GM18951 (cell line): ENCODE results near the gene TCF4.

Source experiments
- POLR2A ChIP-seq: IDR thresholded peaks from 4 replicates; pipeline ENCODE4 v1.6.1; 2011; ENCODE audit warnings: mild to moderate bottlenecking; ENCODE audit not compliant: insufficient read length, insufficient read depth; ENCODE audit errors: extremely low read depth
- in situ Hi-C: fragments of 300-500 bp; cut with MboI; formaldehyde crosslinking; loops from one replicate; pipeline ENCODE4 v1.12.0; 2022; ENCODE audit warnings: low sequenced_read_pairs, mixed read lengths, inconsistent platforms; ENCODE audit not compliant: unreplicated experiment

The TCF4 gene

GRCh38 chr18:55435592-55435991 is 152.4 kb downstream of the TCF4 start:
- TF ChIP-seq POLR2A: no peak
- in situ Hi-C loops: no loop called here

- no peak for TF ChIP-seq POLR2A
- in situ Hi-C loops: no loop called here
Measured at GRCh38 chr18:55433648-55434047, 154.3 kb downstream of the TCF4 start.

DNA sequence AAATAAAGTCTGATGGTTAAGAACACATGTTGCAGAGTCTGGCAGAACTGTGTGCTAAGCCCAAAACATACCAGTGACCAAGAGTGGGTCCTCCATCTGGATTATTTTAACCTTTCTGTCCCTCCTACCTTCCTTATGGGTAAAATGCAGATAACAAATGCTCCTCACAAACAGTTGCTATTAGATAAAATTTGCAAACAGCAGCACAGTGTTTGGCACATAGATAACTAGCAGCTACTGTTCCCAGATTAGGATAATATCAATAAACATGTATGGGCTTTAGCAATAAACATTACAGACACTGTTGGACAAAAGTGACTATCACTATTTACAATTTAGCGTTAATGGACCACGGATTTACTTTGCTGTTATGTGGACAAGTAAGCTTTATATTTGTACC is 154.9 kb downstream of the TCF4 start:
- in situ Hi-C loops: no loop called here

DNA sequence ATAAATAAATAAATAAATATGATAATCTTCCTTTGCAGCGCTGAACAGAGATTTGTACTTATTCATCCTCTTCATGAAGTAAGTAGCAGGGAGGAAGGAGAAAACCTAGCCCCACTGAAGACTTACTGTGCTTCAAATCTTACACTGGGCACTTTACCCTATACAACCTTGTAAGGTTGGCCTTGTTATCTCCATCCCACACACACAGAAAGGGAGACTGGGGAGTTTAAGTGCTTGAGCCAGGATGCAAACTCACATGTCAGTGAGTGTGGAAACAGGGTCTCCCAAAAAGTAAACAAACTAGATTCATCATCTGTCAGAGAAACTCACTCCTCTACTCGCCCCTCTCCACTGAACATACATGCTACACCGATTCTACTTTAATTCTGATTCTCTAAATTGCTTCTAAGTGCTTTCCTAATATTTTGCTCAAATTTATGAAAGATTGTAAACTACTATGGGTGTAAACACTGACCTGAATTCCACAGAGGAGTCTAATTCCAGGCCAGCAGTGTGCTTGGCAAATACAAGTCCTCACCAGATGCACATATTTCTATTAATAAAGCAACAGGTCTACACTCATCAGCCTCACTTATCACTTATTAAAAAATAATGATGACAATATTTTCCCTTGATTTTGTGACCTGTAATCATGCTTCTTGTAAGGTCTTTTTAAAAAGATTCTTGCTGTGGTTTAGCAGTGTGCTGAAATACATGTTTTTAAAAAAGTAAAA is 155.5 kb downstream of the TCF4 start:
- in situ Hi-C loops: no loop called here
- no peak for TF ChIP-seq POLR2A

More for the DNA sequence above, 154.9 kb downstream of the TCF4 start:
- TF ChIP-seq POLR2A: no peak

- TF ChIP-seq POLR2A: no peak
- in situ Hi-C loops: no loop called here
Measured at GRCh38 chr18:55430026-55430425, 158.0 kb downstream of the TCF4 start.

- in situ Hi-C loops: no loop called here
- no peak for TF ChIP-seq POLR2A
Measured at GRCh38 chr18:55427951-55428350, 160.0 kb downstream of the TCF4 start.

DNA sequence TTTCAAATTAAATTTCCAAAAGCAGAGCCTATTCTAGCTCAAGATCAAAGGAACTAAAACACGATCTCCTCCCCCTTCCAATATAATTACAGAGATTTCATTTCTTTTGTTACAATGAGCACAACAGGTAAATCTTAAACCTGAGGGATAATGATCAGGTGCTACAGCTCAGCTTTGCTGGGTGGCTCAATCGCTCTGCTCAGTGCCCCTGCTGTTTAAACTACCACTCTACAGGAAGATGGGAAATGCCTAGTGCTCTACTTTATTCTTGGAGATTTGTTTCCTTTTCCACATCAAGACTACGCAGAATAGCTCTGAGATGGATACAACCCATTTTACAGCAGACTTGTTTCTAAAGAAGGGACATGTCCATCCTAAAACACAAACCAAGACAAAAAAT is 162.3 kb downstream of the TCF4 start:
- TF ChIP-seq POLR2A: no peak
- in situ Hi-C loops: no loop called here

DNA sequence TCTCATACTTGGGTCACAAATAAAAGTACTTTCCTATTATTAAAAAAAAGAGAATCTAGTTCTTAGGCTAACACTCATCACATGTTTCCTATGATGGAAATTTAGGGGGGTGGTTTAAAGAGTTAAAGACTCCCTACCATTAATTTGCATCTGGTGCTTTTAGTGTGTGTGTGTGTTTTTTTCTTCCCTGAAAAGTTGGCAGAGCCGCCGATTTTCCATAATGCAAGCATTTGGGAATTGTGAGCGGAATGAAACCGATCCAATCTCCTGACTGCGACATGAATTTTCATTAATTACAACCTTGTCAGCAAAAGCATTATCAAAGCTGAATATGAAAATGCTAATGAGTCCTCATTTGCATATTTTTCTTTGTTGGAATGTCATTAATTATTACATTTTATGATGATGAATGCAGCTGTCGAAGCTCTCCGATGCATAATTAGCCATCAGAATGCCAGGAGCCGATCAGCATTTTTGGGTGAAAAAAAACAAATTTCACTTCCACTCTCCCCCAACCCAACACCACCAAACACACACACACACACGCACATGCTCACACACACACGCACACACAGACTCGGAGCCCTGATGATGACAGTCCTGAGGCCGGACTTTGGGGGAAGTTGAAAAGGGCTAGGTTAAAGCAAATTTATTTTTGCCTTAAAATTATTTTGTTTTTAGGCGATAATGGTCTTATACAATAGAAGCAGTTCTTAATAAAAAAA is 165.4 kb downstream of the TCF4 start:
- in situ Hi-C loops: loop anchor here (25.0 kb wide), 1 partner anchor 1140 kb away; no protein-coding TSS in a partner anchor

DNA sequence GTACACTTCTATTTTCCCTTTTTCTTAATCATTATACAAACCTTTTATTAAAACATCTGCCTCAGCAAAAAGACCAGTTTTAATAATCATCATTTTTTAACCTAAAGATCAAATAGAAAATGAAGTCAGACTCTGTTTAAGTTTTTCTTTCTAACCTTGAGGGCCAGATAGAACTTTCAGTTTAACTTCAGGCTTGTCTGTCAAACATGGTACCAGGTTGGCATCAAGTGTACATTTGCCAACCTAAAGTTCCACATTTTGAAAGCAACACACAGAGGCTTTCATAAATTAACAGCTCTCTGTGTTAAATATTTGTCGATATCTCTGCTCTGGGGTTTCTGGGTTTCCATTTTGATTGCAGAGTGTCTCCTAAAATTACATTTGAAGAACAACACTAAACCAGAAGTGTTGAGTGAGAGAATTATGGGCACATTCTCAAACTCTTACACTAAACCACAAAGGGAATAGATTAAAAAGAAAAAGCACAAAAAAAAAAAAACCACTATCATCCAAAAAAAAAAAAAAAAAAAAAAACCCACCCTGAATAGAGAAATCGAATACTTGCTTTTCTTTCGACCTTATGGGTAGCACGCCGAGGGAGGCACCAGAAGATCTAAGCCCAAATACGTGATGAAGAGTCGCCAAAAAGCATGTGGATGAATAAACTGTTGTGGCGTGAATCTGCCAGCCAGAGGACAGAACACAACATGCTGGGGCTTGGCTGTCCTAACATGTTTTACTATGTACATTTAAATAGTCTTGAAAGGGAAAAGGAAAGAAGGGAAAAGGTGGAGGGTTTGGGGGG is 166.2 kb downstream of the TCF4 start:
- in situ Hi-C loops: loop anchor here (25.0 kb wide), 1 partner anchor 1140 kb away; no protein-coding TSS in a partner anchor
- TF ChIP-seq POLR2A: no peak

More for the DNA sequence above, 165.4 kb downstream of the TCF4 start:
- TF ChIP-seq POLR2A: no peak

- TF ChIP-seq POLR2A: no peak
- in situ Hi-C loops: loop anchor here (25.0 kb wide), 1 partner anchor 1141 kb away; no protein-coding TSS in a partner anchor
Measured at GRCh38 chr18:55421308-55421614, 166.7 kb downstream of the TCF4 start.

- no peak for TF ChIP-seq POLR2A
- in situ Hi-C loops: loop anchor here (25.0 kb wide), 1 partner anchor 1142 kb away; no protein-coding TSS in a partner anchor
Measured at GRCh38 chr18:55420665-55421307, 167.2 kb downstream of the TCF4 start.

DNA sequence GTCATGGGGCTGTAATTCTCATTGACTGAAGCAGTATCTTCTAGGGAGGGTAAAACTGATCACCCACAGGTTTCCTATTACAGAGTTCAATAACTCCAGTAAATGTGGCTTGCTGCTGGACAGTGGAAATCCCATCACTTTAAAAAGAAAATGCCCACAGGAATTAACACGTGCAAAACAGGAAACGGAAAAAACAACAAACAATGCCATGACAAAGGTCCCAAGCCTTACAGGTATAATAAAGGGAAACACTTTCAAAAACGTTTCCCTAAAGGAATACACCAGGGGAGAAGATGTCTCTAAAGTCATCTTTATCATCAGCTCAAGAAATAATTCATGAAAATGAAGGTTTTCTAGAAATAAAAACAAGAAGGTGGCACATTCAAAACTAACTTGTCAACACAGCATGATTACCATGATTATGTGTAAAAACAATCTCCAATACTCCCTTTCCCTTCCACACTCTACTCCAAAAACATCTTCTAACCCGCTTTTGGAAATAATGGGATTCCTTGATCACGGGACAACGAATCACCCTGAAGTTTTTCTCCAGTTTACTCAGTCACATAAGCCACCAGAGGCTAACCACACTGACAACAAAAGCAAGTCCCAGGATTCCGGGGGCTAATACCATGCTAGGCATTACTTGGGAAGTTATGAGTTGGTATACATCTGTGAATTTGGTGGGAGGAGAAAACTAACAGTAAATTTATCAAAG is 167.9 kb downstream of the TCF4 start:
- in situ Hi-C loops: loop anchor here (25.0 kb wide), 1 partner anchor 1142 kb away; no protein-coding TSS in a partner anchor
- TF ChIP-seq POLR2A: no peak
